Esophagus muscularis mucosa (tissue), 3 donors: ENCODE results near the gene HS6ST3.

Experiments
- CTCF ChIP-seq, 3 experiments: fragments of 200-600 bp in 2 of 3; fragments of 450-650 bp in 1 of 3; sonication (generic) in 2 of 3; IDR thresholded peaks; one replicate each; pipeline ENCODE4 v1.5.1; 2017 to 2019; ENCODE audit warnings: antibody characterized with exemption in 3 of 3, mild to moderate bottlenecking in 2 of 3, moderate library complexity in 1 of 3
- POLR2AphosphoS5 ChIP-seq, 2 donors: sonication (generic); formaldehyde crosslinking; IDR thresholded peaks; one replicate each; pipeline ENCODE4 v1.6.1; 2017; ENCODE audit warnings: antibody characterized with exemption in 2 of 2

GRCh38 chr13:96751089-96751488 lies 661.2 kb downstream of the HS6ST3 start:
- TF ChIP-seq POLR2AphosphoS5 (IDR thresholded peaks at IDR 0.05) (no peak), CTCF (IDR thresholded peaks at IDR 0.05) (no peak)
